HL-60/S4 (cell line): ENCODE results near the gene LHFPL3.
"Not testable (repeated sequence)": the region's sequence is repeated elsewhere in the genome, so short reads cannot be mapped to it uniquely, and the experiment has no call there.

ENCODE experiments used
- in situ Hi-C: fragments of 300-500 bp; cut with MboI; formaldehyde crosslinking; loops from 2 replicates; pipeline ENCODE4 v1.14.3; 2022; ENCODE audit warnings: low sequenced_read_pairs

LHFPL3 gene

DNA sequence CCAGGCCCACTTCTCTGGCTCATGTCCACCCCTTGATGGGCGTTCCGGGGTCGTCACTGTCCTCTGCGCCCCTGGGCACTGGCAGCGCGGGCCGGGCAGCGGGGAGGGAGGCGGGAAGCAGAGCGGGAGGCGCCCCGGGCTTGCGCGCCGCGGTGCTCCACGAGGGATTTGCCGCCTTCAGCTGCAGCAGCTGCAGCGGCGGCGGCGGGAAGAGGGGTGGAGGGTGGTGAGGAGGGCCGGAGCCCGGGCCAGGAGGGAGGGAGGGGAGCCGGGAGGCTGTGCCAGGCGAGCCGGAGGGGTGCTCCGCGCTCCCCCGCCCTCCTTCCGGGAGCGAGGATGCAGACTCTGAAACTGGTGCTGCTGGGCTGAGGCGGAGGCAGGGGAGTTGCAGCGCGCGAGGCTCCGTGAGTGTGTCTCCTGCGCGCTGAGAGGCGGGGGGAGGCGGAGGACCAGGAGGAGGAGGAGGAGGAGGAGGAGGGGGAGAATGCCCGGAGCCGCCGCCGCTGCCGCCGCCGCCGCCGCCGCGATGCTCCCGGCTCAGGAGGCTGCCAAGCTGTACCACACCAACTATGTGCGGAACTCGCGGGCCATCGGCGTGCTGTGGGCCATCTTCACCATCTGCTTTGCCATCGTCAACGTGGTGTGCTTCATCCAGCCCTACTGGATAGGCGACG lies at the start of gene LHFPL3:
Gene LHFPL3 (plus strand): TSS at position 308 of the 674 bp plus-strand sequence.
- in situ Hi-C loops = no loop called here

DNA sequence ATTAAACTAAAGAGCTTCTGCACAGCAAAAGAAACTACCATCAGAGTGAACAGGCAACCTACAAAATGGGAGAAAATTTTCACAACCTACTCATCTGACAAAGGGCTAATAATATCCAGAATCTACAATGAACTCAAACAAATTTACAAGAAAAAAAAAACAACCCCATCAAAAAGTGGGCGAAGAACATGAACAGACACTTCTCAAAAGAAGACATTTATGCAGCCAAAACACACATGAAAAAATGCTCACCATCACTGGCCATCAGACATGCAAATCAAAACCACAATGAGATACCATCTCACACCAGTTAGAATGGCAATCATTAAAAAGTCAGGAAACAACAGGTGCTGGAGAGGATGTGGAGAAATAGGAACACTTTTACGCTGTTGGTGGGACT lies 46.7 kb upstream of the LHFPL3 start:
- in situ Hi-C loops = not testable (repeated sequence)

DNA sequence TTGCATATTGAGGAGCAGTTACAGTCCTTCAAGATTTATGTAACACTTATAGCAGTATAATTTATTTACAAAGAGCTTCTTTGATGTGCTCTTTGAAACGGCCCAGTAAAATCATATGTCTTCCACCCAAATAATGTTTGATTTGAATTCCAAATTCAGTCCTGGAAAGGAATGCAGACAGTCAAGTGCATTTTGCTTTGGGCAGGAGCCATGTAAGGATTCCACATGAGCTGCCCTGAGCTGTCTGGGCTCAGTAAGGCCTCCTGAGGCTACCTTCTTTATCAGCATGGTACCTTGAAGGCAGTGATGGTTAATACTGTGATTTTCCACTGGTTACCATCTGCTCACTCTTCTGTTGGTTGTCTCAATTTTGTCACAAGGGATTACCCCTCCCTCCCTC lies 41.6 kb upstream of the LHFPL3 start:
- in situ Hi-C loops = no loop called here

DNA sequence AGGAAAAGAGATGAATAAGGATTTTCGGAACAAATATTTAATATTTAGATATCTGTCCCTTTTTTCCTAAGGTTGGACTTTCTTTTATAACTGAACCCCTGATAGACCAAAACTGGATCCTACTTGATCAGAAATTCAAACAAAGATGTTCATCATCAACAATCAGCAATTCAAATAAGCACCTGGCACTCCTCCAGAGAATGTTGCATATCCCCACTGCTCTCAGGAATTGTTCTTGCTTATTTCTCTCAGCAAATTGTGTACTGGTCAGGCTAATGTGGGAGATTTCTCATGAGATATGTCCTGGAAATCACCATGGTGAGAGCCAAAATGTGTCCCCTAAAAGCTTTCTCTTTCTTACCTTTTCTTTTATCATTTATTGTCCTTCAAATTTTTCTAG lies 40.3 kb upstream of the LHFPL3 start:
- in situ Hi-C loops = no loop called here

DNA sequence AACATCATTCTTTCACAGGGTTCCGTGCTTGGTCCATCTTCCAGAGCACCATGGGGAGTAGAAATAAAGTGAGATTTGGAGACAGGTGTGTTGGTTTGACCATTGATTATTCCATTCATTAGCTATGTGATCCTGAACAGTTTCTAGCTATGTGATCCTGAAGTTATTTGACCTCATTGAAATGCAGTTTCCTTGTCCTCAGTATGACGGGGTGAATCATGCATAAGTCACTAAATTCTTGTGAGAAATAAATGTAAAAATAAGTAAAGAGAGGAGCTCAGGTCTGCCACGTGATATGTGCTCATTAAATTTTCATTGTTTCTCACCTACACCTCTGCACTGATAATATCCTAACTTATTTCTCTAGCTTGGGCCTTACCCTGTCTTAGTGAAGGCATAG lies 34.1 kb upstream of the LHFPL3 start:
- in situ Hi-C loops = no loop called here

DNA sequence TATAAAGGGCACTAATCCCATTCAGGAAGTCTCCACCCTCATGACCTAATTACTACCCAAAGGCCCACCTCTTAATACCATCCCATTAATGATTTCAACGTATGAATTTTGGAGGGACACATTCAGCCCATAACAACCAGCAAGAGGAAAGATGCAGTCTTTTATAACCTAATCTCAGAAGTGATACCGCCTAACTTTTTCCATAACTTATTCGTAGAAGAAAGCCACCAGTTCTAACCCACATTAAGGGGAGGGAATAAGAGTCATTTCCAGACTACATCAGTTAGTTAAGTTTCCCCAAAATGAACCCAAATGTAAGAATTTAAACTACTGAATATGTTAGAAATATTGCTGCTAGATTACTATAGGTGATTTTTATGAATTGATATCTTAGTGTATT lies 32.1 kb upstream of the LHFPL3 start:
- in situ Hi-C loops = no loop called here

DNA sequence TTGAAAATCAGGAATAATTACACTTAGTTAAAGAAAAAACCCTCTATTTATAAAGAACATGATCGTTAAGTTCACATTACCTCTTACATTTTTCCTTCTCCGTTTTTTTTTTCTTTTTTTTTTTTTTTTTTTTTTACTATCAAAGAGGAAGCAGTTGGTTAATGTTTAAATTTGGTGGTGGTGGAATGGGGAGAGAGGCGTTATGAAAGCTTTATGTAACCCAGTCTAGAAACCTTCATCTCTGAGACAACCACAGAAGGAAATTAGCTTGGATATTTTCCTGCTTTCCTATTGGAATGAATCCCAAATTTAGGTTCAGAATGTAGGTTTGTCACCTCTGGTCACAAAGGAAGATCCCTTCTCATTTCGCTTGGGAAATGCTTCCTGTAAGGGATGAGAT lies 31.5 kb upstream of the LHFPL3 start:
- in situ Hi-C loops = no loop called here

DNA sequence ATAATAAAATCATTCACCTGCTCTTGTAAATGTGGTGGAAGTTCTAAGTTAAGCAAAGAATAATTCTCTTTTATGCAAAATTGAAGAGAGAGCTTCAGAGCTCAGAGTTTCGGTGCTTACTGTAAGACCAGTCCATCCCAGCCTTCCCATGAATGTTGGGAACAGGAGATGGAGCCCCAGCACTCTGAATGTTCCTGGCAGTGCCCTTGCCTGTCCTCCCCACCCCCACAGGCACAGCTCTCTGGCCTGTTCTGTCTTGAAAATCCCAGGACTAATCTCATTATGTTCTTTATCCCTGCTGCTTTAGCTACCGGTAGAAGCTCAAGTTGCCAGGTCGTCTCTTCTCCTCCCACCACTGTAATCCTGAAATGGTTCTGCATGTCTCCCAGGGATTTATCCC lies 29.1 kb upstream of the LHFPL3 start:
- in situ Hi-C loops = no loop called here

DNA sequence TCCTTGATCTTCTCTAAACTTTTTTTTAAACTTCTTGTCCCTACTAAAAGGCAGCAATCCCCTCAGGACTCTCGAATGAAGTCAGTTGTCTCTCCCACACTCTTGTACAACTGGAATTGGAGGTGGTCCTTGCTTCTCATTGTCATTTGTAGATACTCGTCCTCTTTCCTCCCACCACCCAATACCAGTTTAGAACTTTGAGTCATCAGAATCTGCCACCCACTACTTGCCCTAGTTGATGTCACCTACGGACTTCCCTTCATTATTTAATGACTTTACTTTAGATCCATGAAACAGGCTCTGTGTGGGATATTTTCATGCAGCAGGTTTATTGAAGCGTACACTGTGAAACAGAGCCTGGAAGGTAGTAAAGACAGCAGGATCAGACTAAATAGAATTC lies 28.6 kb upstream of the LHFPL3 start:
- in situ Hi-C loops = no loop called here

DNA sequence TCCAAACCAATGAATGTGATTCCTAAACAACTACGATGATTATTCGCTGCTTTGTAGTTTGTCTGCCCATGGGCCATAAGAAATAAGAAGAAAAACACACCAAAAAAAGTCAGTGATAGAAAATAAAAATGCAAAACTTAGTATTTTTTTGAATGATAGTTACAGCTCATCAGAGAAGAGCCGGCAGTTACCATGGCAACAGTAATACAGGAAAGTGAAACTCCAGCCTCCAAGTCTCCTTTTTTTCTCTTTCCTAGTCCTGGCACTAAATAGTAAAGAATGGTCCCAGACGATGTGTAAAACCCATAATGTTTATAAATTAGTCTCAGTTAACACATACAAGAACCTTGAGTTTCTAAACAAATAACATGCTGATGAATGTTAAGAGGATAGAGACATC lies 21.6 kb upstream of the LHFPL3 start:
- in situ Hi-C loops = no loop called here

DNA sequence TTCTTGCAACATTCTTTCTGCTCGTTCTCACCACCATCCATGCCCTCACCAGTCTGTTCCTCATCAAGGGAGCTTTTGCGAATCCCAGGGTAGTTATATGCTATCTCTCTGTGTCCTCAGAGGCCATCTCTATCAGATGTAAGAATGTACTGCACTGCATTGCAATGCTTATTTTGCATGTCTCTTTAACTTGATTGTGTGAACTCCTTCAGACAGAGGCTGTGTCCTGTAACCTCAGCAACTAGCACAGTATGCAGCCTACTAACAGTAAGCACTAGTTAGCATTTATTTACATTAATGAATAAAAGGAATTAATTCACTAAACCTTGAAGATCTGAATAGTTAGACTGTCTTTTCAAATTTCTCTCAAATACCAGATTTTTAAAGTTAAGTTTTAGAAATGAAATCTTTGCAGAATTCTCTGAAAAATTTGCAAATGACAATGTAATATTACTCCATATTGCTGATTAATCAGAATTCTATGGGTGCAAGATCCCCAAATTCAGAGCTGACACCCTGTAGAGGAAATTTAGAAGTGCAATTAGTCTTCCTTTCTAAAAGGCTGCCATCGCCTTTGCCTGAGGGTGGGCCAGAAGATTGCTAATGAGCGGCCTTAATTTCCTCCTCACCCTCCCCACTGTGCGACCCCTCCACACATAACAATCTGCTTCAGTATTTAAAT lies 10.3 kb upstream of the LHFPL3 start:
- in situ Hi-C loops = no loop called here

DNA sequence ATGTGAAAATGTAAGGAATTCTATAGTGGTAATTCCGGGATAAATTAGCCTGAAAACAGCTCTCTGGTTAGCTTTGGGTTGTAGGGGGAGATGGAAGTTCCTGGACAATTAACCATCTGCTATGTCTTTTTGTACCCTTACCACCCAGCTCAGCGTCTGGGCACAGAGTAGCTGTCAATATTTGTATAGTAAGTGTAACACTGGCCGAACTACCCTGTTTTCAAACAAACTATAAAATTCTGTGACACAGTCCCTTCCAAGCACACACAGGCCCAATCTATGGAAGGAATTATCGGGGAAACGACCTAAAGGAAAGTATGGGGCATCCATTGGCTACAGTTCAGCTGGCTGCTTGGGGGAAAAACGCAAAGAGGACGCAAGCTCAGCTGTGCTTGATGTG lies 869 bp upstream of the LHFPL3 start:
- in situ Hi-C loops = no loop called here

DNA sequence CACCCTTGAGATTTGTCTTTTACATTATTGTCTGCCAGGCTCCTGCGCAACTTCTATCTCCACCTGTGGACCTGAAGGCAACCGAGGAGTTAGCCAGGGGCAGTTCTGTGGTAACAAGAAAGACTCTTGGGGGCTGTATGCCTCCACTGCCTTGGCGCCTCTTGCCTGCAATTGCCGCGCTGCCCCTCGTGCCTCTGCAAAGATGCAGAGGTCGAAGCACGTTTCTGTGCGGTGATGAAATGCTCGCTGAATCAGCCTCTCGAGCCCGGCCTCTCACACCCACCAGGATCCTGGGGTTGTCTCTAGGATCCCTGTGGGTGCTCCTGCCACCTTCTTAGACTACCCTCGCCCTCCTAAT lies 486 bp upstream of the LHFPL3 start:
- in situ Hi-C loops = no loop called here

DNA sequence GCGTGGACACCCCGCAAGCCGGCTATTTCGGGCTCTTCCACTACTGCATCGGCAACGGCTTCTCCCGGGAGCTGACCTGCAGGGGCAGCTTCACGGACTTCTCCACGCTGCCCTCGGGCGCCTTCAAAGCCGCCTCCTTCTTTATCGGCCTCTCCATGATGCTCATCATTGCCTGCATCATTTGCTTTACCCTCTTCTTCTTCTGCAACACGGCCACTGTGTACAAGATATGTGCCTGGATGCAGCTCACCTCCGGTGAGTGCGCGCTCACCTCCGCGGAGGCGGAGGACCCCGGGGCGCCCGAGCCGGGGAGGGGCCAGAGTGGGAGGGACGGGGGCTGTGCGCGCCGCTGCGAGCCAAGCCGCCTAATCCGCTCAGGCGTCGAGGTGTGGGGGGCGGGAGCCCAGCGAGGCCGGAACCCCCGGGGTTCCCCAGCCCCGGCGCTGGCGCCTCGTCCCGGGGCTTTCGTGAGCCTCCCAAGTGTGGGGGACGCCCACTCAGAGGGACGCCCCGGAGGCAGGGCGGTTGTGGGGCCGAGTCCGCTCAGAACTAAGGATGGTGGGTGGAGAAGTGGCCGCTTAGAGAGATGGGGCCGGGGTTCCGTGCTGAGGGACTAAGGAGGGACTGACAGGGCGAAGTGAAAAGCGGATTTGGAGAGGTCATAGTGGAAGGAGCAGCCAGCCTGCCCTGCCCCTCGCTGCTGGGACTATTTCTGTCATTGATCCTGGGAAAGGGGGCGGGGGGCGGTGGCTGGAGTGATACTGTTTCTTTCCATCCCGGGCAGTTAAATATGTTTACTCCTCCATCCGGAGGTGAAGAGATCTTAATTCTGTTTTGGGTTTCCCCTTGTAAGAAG lies 795 bp downstream of the LHFPL3 start:
- in situ Hi-C loops = no loop called here

DNA sequence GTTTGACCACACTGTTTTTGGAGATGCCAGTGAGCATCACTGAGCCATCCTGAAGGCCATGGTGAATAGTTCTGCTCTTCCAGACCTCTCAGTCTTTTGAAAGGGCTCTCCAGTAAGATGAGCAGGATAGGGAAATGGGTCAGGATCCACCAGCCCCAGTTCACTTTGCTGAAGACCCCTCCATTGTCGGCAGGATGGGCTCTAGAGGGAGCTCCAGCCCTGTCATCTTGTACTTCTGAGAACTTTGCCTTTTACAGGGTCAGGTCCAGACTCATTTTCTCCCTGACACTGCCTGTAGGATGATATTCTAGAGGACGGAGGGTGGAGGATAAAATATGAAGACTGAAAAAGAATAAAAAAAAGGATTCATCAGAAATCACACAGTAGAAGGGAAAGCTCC lies 13.1 kb downstream of the LHFPL3 start:
- in situ Hi-C loops = no loop called here

DNA sequence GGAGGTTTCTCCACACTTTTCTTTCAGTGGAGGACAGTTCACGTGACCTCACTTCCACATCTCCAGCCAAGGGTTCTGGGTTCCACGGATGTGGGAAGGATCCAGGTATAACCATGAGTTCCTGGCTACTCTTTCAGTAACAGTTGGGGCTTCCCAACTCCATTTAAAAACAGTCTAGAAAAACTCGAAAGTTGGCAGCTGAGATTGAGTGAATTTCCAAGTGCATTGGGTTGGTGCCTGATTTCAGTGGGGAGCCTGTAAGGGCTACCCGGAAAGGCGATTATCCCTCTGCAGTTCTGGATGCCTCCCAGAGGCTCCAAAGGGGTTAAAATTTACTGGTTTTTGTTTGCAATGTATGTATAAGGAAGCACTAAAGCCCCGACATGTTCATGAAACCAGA lies 24.3 kb downstream of the LHFPL3 start:
- in situ Hi-C loops = no loop called here

DNA sequence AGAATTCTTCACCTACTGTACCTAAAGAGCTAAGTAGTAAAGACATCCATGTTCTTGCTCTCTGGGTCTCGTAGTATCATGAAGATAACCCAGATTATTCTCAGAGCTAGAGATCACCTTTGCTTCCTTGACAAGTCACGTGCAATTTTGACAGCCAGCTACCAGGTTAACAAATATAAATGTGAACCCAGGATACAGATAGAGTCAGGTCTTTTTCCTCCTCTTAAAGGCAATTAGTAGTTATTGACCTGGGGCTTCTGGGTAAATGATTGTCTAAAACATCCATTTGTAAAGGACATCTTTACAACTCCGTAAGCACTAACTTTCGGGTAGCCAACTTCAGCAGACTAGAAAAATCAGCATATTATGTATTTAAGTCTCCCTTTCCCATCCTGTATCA lies 28.8 kb downstream of the LHFPL3 start:
- in situ Hi-C loops = no loop called here

DNA sequence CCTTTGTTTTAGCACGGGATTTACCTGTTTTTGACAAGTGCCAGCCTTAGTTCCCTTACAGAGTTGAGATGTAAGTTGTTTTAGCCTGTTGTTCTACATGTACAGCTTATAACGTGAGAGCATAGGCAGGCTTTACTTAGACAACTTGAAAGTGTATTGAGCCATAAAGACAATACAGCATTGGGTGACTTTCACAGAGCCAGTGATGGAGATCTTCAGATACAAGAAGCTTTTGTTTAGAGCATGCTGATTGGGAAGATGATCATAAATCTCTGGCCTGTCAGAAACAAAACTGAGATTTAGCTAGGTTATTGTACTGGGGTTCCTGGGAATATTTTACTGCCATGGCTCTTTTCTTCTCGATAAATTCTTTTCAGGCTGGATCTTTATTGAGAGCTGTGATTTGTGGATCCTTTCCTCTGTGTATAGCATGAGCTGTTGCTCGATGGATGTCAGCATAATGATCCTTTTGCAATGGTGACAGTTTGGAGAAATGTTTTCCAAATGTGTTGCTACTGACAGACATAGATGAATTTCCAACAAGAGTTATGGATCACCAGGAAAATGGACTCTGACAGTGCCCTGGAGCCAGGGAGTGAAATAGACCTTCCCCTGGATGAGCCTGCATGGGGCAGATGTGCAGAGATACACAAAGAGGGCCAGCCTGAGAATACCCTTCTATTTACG lies 30.2 kb downstream of the LHFPL3 start:
- in situ Hi-C loops = no loop called here

DNA sequence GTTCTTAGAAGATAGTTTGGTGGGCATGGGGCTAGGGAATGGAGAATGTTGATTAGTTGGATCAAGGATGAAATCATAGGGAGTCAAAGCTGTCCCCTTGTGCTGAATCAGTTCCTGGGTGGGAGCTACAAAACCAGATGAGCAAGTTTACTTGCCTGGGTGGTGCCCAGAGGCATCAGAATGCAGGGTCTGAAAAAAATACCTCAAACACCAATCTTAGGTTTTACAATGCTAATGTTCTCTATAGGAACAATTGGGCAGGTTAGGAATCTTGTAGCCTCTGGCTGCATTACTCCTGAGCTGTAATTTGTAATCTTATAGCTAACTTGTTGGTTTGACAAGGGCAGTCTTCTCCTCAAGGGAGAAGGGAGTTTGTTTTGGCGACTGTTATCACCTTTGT lies 34.4 kb downstream of the LHFPL3 start:
- in situ Hi-C loops = no loop called here

DNA sequence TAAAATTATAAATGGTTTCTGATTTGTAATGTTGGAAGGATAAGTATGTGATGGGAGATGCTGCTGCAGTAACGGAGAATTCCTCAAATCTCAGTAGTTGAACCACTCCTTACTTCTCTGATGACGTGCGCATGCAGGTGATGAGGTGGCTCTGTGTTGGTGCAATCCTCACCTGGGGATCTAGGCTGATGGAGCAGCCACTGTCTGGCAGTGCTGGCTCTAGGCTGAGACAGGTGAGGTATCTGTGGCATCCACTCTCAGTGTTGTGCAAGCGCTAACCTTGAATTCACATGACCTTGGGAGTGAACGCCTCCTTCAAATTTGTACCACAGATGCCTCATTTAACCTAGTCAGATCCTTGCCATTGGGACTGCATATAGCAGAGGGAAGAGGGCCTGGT lies 35.0 kb downstream of the LHFPL3 start:
- in situ Hi-C loops = no loop called here

DNA sequence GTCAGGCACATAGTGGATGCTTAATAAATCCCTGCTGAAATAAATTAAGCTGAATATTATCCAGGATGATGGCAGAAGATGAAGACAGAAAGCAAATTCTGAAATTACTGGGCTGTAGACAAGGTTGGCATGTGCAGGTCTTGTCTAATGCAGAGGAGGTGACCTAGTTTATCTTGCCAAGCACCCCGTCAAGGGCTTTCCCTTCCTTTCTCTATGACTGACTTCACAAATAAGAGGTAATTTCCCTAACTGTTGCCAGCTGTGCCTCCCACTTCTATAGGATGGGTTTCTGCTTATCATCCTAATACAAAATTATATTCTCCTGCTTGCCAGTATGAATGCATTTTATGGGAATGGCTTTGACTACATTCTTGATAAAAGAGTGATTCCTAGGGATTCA lies 38.0 kb downstream of the LHFPL3 start:
- in situ Hi-C loops = no loop called here

DNA sequence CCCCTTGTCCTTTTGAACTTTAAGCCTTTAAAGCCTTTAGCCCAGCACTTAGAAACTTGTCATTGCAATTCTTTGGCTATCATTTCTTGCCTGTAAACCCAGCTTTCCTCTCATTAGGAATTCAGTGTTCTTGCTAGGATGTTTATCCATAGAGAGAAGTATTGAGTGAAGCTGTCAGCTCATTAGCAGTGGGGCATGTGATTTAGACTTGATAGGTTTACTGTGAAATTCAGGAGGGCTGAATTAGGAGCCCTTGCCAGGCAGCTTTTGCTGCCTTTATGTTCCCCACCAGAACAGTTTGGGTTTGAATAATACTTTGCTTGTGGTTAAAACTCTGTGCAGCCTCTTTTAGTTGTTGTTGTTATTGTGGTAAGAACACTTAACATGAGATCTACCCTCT lies 39.5 kb downstream of the LHFPL3 start:
- in situ Hi-C loops = no loop called here
